Neural cell (in vitro differentiated cells): ENCODE results near the gene ADAM10. TPM values are rescaled to one million over a fixed set of nuclear protein-coding genes. Genes with fewer than 3 reads are reported as not detected.

Source experiments
- H2AFZ ChIP-seq: fragments of 200-600, 300-800 bp; sonication (generic), shearing (Covaris generic); 2 replicates; pipeline ENCODE4 v1.6.0; 2014; ENCODE audit warnings: low read depth, mild to moderate bottlenecking, antibody characterized with exemption, low read length, moderate library complexity
- H3F3A ChIP-seq: fragments of 200-600 bp; shearing (Covaris generic); 2 replicates; pipeline ENCODE4 v1.6.1; 2016; ENCODE audit warnings: mild to moderate bottlenecking, moderate library complexity, mixed read lengths, antibody characterized with exemption, low read length; ENCODE audit not compliant: insufficient read depth, poor library complexity, severe bottlenecking
- H3K27ac ChIP-seq: fragments of 200-600, 300-800 bp; sonication (generic), shearing (Covaris generic); 2 replicates; pipeline ENCODE4 v1.5.1; 2014; ENCODE audit warnings: mild to moderate bottlenecking, low read length, moderate library complexity
- H3K27me3 ChIP-seq: fragments of 300-800, 200-600 bp; sonication (generic), shearing (Covaris generic); 2 replicates; pipeline ENCODE4 v1.6.0; 2014; ENCODE audit warnings: mild to moderate bottlenecking, low read depth, low read length, moderate library complexity; ENCODE audit not compliant: insufficient read depth
- H3K36me3 ChIP-seq: fragments of 300-800, 200-600 bp; sonication (generic), shearing (Covaris generic); 2 replicates; pipeline ENCODE4 v1.5.1; 2014; ENCODE audit warnings: mild to moderate bottlenecking, antibody characterized with exemption, low read length, moderate library complexity; ENCODE audit not compliant: insufficient read depth
- H3K4me2 ChIP-seq: fragments of 300-800, 200-600 bp; sonication (generic), shearing (Covaris generic); 2 replicates; pipeline ENCODE4 v1.6.0; 2014; ENCODE audit warnings: mild to moderate bottlenecking, low read length
- H3K4me3 ChIP-seq: fragments of 300-800, 200-600 bp; sonication (generic), shearing (Covaris generic); 2 replicates; pipeline ENCODE4 v1.5.1; 2014; ENCODE audit warnings: mild to moderate bottlenecking, low read length, moderate library complexity
- H3K79me2 ChIP-seq: fragments of 200-600 bp; shearing (Covaris generic); replicated peaks from 2 replicates; pipeline ENCODE4 v1.6.0; 2014; ENCODE audit warnings: mild to moderate bottlenecking, low read length, moderate library complexity; ENCODE audit not compliant: insufficient read depth
- H3K9ac ChIP-seq: fragments of 300-800, 200-600 bp; sonication (generic), shearing (Covaris generic); 2 replicates; pipeline ENCODE4 v1.6.1; 2016; ENCODE audit warnings: mild to moderate bottlenecking, low read length, mixed read lengths
- H3K9me2 ChIP-seq: fragments of 200-600 bp; shearing (Covaris generic); 2 replicates; pipeline ENCODE4 v1.6.1; 2016; ENCODE audit warnings: mild to moderate bottlenecking, low read length, mixed read lengths; ENCODE audit not compliant: insufficient read depth
- H3K9me3 ChIP-seq: fragments of 200-600, 300-800 bp; sonication (generic), shearing (Covaris generic); 2 replicates; pipeline ENCODE4 v1.6.1; 2016; ENCODE audit warnings: mild to moderate bottlenecking, mixed run types, low read length, moderate library complexity, mixed read lengths
- H4K20me1 ChIP-seq: fragments of 200-600 bp; shearing (Covaris generic); 2 replicates; pipeline ENCODE4 v1.6.1; 2016; ENCODE audit warnings: mild to moderate bottlenecking, mixed run types; ENCODE audit not compliant: insufficient read depth
- CTCF ChIP-seq: fragments of 450-650 bp; IDR thresholded peaks from 2 replicates; pipeline ENCODE4 v1.5.1; 2014; ENCODE audit warnings: antibody characterized with exemption, mild to moderate bottlenecking, moderate library complexity; ENCODE audit not compliant: poor library complexity, severe bottlenecking
- EP300 ChIP-seq: fragments of 450-650 bp; conservative IDR thresholded peaks from 2 replicates; pipeline ENCODE4 v1.6.1; 2014; ENCODE audit warnings: antibody characterized with exemption, mild to moderate bottlenecking, moderate library complexity; ENCODE audit not compliant: poor library complexity, severe bottlenecking
- EZH2 ChIP-seq: fragments of 200-600, 300-800 bp; shearing (Covaris generic), sonication (generic); IDR thresholded peaks from 2 replicates; pipeline ENCODE4 v1.6.1; 2014; ENCODE audit warnings: antibody characterized with exemption, low read length, borderline replicate concordance, mild to moderate bottlenecking; ENCODE audit not compliant: insufficient read depth, poor library complexity, severe bottlenecking
- MXI1 ChIP-seq: fragments of 450-650 bp; conservative IDR thresholded peaks from 2 replicates; pipeline ENCODE4 v1.6.1; 2014; ENCODE audit warnings: antibody characterized with exemption, mild to moderate bottlenecking; ENCODE audit not compliant: poor library complexity, severe bottlenecking
- POLR2AphosphoS5 ChIP-seq: IDR thresholded peaks from 2 replicates; pipeline ENCODE4 v1.6.1; 2012
- RAD21 ChIP-seq: fragments of 450-650 bp; conservative IDR thresholded peaks from 2 replicates; pipeline ENCODE4 v1.6.1; 2014; ENCODE audit warnings: antibody characterized with exemption, mild to moderate bottlenecking, moderate library complexity
- REST ChIP-seq: IDR thresholded peaks from 2 replicates; pipeline ENCODE4 v1.6.1; 2012; ENCODE audit warnings: borderline replicate concordance
- SMC3 ChIP-seq: fragments of 450-650 bp; conservative IDR thresholded peaks from 2 replicates; pipeline ENCODE4 v1.6.1; 2014; ENCODE audit warnings: antibody characterized with exemption, mild to moderate bottlenecking, moderate library complexity; ENCODE audit not compliant: poor library complexity
- TAF1 ChIP-seq: IDR thresholded peaks from 2 replicates; pipeline ENCODE4 v1.6.1; 2012; ENCODE audit warnings: low read depth
- polyA plus RNA-seq: library from polyadenylated mRNA; depleted of rRNA; stranded (reverse); fragments of >200 nt; gene quantifications from 2 replicates; pipeline ENCODE4 v1.2.3, GENCODE V29; 2014

ADAM10 gene
- polyA plus RNA-seq, 1 donor from 2014 or later, result 66.3 TPM

- Histone ChIP-seq H3K9ac (no peak overlapping the region), H4K20me1 (no peaks in the 10 kb centered on the region), H3K9me2 (no peaks in the 10 kb centered on the region)
These were observed 172.8 kb downstream of the ADAM10 start for GRCh38 chr15:58576657-58577056.

GRCh38 chr15:58575045-58575786, 174.3 kb downstream of the ADAM10 start:
- Histone ChIP-seq H3K4me3 (no peak overlapping the region), H4K20me1 (no peaks in the 10 kb centered on the region), H3K27ac (no peak overlapping the region), H2AFZ (no peak overlapping the region), H3K4me2 (no peak overlapping the region), H3K9me3 (no peaks in the 10 kb centered on the region), H3F3A (no peaks in the 10 kb centered on the region), H3K9ac (no peak overlapping the region), H3K27me3 (no peaks in the 10 kb centered on the region), H3K9me2 (no peaks in the 10 kb centered on the region), H3K36me3 (no peaks in the 10 kb centered on the region), H3K79me2 (no peaks in the 10 kb centered on the region)
- TF ChIP-seq EZH2 (no peak), REST (no peak), POLR2AphosphoS5 (no peak), EP300 (no peak), RAD21 (no peak), SMC3 (no peak), TAF1 (no peak), MXI1 (no peak)

More at GRCh38 chr15:58576657-58577056, 172.8 kb downstream of the ADAM10 start:
- H3K27ac ChIP-seq, result no peak overlapping the region
- H3K9me3 ChIP-seq, result no peaks in the 10 kb centered on the region
- H3K4me2 ChIP-seq, result no peak overlapping the region
- no peaks in the 10 kb centered on the region for H3K27me3 ChIP-seq
- H3K79me2 ChIP-seq, result no peaks in the 10 kb centered on the region
- H2AFZ ChIP-seq, result no peak overlapping the region
- TF ChIP-seq EP300 (no peak), RAD21 (no peak), REST (no peak), MXI1 (no peak), EZH2 (no peak), CTCF (no peak), TAF1 (no peak)
- H3F3A ChIP-seq, result no peaks in the 10 kb centered on the region
- H3K4me3 ChIP-seq, result no peak overlapping the region
- no peaks in the 10 kb centered on the region for H3K36me3 ChIP-seq
